GM18502 (cell line): ENCODE measurements around the gene SIRT3.
"Not testable (repeated sequence)": the region's sequence is repeated elsewhere in the genome, so short reads cannot be mapped to it uniquely, and the experiment has no call there.

Source experiments
- ATAC-seq: cut with Tn5 transposase; IDR thresholded peaks from one replicate; pipeline ENCODE4 v1.9.1; 2021; ENCODE audit warnings: mild to moderate bottlenecking; ENCODE audit not compliant: unreplicated experiment, poor library complexity

Gene SIRT3

GRCh38 chr11:189843-190311 lies 46.3 kb downstream of the SIRT3 start:
- peak; percentile 85 for ATAC-seq

- peak; percentile 27 for ATAC-seq
Observed at GRCh38 chr11:189200-189783, 46.9 kb downstream of the SIRT3 start.

GRCh38 chr11:180242-180641 lies 55.9 kb downstream of the SIRT3 start:
- not testable (repeated sequence) for ATAC-seq
